Measurements from ENCODE around the gene SMC1B.
"Not testable (repeated sequence)": the region's sequence is repeated elsewhere in the genome, so short reads cannot be mapped to it uniquely, and the experiment has no call there.

SMC1B gene

GRCh38 chr22:45302751-45303150, 110.6 kb downstream of the SMC1B start:
- DNase-seq (ENCODE audit: low read depth) = no peak

DNA sequence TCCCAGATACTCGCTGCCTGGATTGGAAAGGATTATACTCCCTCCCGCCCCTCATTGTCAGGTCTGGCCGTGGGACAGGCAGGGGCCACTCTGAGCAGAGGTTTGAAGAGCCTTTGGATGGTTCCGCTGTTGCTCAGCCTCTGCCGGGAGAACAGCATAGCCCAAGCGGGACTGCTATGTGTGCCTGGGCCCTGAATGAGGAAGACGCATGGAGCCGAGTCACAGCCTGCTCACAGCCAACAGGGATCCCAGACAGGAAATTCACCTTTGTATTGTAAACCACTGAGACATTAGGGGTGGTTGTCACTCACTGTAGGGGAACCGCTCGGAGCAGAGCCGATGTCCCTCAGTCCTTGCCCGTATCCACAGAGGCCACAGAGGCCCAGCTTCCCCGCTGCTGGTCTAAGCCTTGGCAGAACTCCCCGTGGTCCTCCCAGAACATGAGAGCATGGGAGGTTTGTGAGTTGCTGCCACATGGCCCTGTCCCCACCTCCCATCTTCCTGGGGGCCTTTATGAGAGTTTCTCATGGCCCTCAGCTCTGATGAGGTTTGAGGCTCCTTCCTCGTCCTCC, 114.4 kb downstream of the SMC1B start:
- DNase-seq (ENCODE audit: low read depth) = no peak

DNA sequence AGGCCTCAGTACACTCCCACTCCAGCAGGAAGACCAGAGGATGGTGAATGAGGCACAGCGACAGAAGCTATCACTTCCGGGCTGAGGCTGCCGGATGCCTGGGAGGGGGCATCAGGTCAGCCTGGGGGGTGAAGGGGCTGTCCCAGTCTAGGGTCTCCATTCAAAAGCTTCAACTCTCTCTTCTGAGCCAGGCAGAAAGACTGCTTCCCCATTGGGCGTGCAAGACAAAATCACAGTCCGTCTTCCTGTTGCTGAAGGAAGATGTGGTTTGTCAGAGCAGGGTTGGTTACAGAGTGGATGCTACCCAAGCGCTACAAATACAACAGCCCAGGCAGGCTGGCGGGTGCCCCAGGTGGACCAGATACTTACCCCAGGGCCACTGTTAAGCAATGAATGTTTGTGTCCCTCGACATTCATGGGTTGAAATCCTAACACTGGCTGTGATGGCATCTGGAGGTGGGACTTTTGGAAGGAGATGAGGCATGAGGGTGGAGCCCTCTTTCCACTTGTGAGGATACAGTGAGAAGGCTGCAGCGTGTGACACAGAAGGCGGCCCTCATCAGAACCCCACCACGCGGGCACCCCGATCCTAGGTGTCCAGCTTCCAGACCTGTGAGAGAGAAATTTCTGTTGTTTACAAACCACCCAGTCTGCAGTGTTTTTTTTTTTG, 116.6 kb downstream of the SMC1B start:
- no peak for DNase-seq (ENCODE audit: low read depth)

DNA sequence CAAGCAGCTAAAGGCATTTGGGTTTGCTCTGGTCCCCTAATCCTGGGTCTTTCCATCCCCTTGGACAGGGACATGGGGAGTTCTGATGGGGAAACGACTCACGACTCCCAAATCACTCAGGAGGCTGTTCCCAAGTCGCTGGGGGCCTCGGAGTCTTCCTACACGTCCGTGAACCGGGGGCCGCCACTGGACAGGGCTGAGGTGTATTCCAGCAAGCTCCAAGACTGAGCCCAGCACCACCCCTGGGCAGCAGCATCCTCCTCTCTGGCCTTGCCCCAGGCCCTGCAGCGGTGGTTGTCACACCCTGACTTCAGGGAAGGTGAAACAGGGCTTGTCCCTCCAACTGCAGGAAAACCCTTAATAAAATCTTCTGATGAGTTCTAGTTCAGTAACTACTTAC, 117.9 kb downstream of the SMC1B start:
- no peak for DNase-seq (ENCODE audit: low read depth)

- not testable (repeated sequence) for DNase-seq (ENCODE audit: low read depth)
Observed at GRCh38 chr22:45295004-45295403, 118.4 kb downstream of the SMC1B start.

All from GM04503 (cell line).